Stomach smooth muscle (tissue), 2 donors: ENCODE data around the gene RPL21.
"Not testable (repeated sequence)": the region's sequence is repeated elsewhere in the genome, so short reads cannot be mapped to it uniquely, and the experiment has no call there.

Source experiments
- H3K27ac ChIP-seq: one replicate; pipeline ENCODE4 v1.7.0; 2013; ENCODE audit warnings: mild to moderate bottlenecking, low read length, inconsistent platforms
- H3K27me3 ChIP-seq, 2 donors: one replicate each; pipeline ENCODE4 v1.7.0; 2013; ENCODE audit warnings: low read length in 2 of 2; ENCODE audit not compliant: insufficient read depth in 2 of 2, control insufficient read depth in 1 of 2
- H3K36me3 ChIP-seq, 2 donors: one replicate each; pipeline ENCODE4 v1.7.0; 2013; ENCODE audit warnings: low read length in 2 of 2; ENCODE audit not compliant: control insufficient read depth in 2 of 2, insufficient read depth in 2 of 2
- H3K4me1 ChIP-seq: one replicate; pipeline ENCODE4 v1.7.0; 2013; ENCODE audit warnings: low read length; ENCODE audit not compliant: control insufficient read depth, insufficient read depth
- H3K4me3 ChIP-seq, 2 donors: one replicate each; pipeline ENCODE4 v1.7.0; 2013; ENCODE audit warnings: low read length in 2 of 2
- H3K9ac ChIP-seq, 2 donors: one replicate each; pipeline ENCODE4 v1.7.0; 2013; ENCODE audit warnings: low read length in 2 of 2, mild to moderate bottlenecking in 1 of 2
- H3K9me3 ChIP-seq, 2 donors: one replicate each; pipeline ENCODE4 v1.7.0; 2013; ENCODE audit warnings: low read length in 2 of 2; ENCODE audit not compliant: control insufficient read depth in 2 of 2
- donor health status: healthy.
- donor health status: Pancreatic carcinoma.

The RPL21 gene

GRCh38 chr13:27288392-27288791 is 37.0 kb downstream of the RPL21 start:
- H3K9me3 ChIP-seq = no peaks in the 10 kb centered on the region
- no peaks in the 10 kb centered on the region for H3K36me3 ChIP-seq
- H3K9ac ChIP-seq = no peak overlapping the region
- no peaks in the 10 kb centered on the region for H3K4me1 ChIP-seq
- no peak overlapping the region for H3K4me3 ChIP-seq
- H3K27me3 ChIP-seq = no peaks in the 10 kb centered on the region
- no peak overlapping the region for H3K27ac ChIP-seq

GRCh38 chr13:27289011-27289665 is 37.8 kb downstream of the RPL21 start:
- H3K27me3 ChIP-seq = no peaks in the 10 kb centered on the region
- no peaks in the 10 kb centered on the region for H3K36me3 ChIP-seq
- H3K4me1 ChIP-seq = no peaks in the 10 kb centered on the region
- H3K9ac ChIP-seq = no peak overlapping the region
- H3K4me3 ChIP-seq = no peak overlapping the region
- H3K9me3 ChIP-seq = no peaks in the 10 kb centered on the region
- H3K27ac ChIP-seq = no peak overlapping the region

GRCh38 chr13:27290715-27291114 is 39.4 kb downstream of the RPL21 start:
- H3K27ac ChIP-seq = no peak overlapping the region
- H3K27me3 ChIP-seq = no peaks in the 10 kb centered on the region
- no peaks in the 10 kb centered on the region for H3K4me1 ChIP-seq
- no peak overlapping the region for H3K4me3 ChIP-seq
- H3K9ac ChIP-seq = no peak overlapping the region
- H3K36me3 ChIP-seq = no peaks in the 10 kb centered on the region
- H3K9me3 ChIP-seq = no peaks in the 10 kb centered on the region

- H3K36me3 ChIP-seq, H3K9ac ChIP-seq, H3K27ac ChIP-seq, H3K4me3 ChIP-seq, H3K9me3 ChIP-seq, H3K27me3 ChIP-seq, H3K4me1 ChIP-seq: not testable (repeated sequence)
Measured at GRCh38 chr13:27291967-27292366, 40.6 kb downstream of the RPL21 start.

GRCh38 chr13:27293076-27293691 is 41.8 kb downstream of the RPL21 start:
- Histone ChIP-seq H3K9ac (no peak overlapping the region), H3K4me3 (no peak overlapping the region), H3K9me3 (no peaks in the 10 kb centered on the region), H3K27ac (no peak overlapping the region), H3K4me1 (no peaks in the 10 kb centered on the region), H3K27me3 (no peaks in the 10 kb centered on the region), H3K36me3 (no peaks in the 10 kb centered on the region)

GRCh38 chr13:27293873-27294515 is 42.6 kb downstream of the RPL21 start:
- Histone ChIP-seq H3K4me3 (no peak overlapping the region), H3K27ac (no peak overlapping the region), H3K4me1 (no peaks in the 10 kb centered on the region)

GRCh38 chr13:27295096-27295495 is 43.7 kb downstream of the RPL21 start:
- no peaks in the 10 kb centered on the region for H3K9me3 ChIP-seq
- H3K4me1 ChIP-seq = no peaks in the 10 kb centered on the region
- no peak overlapping the region for H3K4me3 ChIP-seq
- H3K27me3 ChIP-seq = no peaks in the 10 kb centered on the region
- no peaks in the 10 kb centered on the region for H3K36me3 ChIP-seq
- H3K9ac ChIP-seq = no peak overlapping the region
- H3K27ac ChIP-seq = no peak overlapping the region

More at GRCh38 chr13:27293873-27294515, 42.6 kb downstream of the RPL21 start:
- H3K9me3 ChIP-seq = no peaks in the 10 kb centered on the region
- no peak overlapping the region for H3K9ac ChIP-seq
- no peaks in the 10 kb centered on the region for H3K36me3 ChIP-seq
- H3K27me3 ChIP-seq = no peaks in the 10 kb centered on the region

GRCh38 chr13:27295660-27296059 is 44.3 kb downstream of the RPL21 start:
- Histone ChIP-seq H3K9me3 (no peaks in the 10 kb centered on the region), H3K27me3 (no peaks in the 10 kb centered on the region), H3K9ac (no peak overlapping the region), H3K4me1 (no peaks in the 10 kb centered on the region), H3K36me3 (no peaks in the 10 kb centered on the region), H3K27ac (no peak overlapping the region), H3K4me3 (no peak overlapping the region)

GRCh38 chr13:27296496-27296895 is 45.1 kb downstream of the RPL21 start:
- Histone ChIP-seq H3K27me3 (peaks cover 0 to 2% of the 10 kb centered on the region in 2 donors), H3K9ac (no peak overlapping the region), H3K4me1 (no peaks in the 10 kb centered on the region), H3K9me3 (no peaks in the 10 kb centered on the region), H3K36me3 (no peaks in the 10 kb centered on the region), H3K4me3 (no peak overlapping the region), H3K27ac (no peak overlapping the region)

GRCh38 chr13:27298849-27299248 is 47.5 kb downstream of the RPL21 start:
- no peak overlapping the region for H3K9ac ChIP-seq
- no peaks in the 10 kb centered on the region for H3K9me3 ChIP-seq
- no peak overlapping the region for H3K4me3 ChIP-seq
- no peak overlapping the region for H3K27ac ChIP-seq
- no peaks in the 10 kb centered on the region for H3K36me3 ChIP-seq
- H3K4me1 ChIP-seq = no peaks in the 10 kb centered on the region
- peaks cover 0 to 2% of the 10 kb centered on the region in 2 donors for H3K27me3 ChIP-seq

- H3K27me3 ChIP-seq, H3K36me3 ChIP-seq, H3K4me3 ChIP-seq, H3K9ac ChIP-seq, H3K9me3 ChIP-seq, H3K4me1 ChIP-seq, H3K27ac ChIP-seq: not testable (repeated sequence)
Measured at GRCh38 chr13:27300406-27300805, 49.0 kb downstream of the RPL21 start.
